ENCODE data around the gene NIPBL. TPM values are rescaled to one million over a fixed set of nuclear protein-coding genes. Genes with fewer than 3 reads are reported as not detected.
"Not testable (repeated sequence)": the region's sequence is repeated elsewhere in the genome, so short reads cannot be mapped to it uniquely, and the experiment has no call there.

Gene NIPBL
- total RNA-seq, 4 donors from 2014 or later = 26.7 to 73.8 (median 64.4) TPM

GRCh38 chr5:36841677-36842076 is 34.9 kb upstream of the NIPBL start:
- intact Hi-C loops (cut with DNase I; ENCODE audit: low total_unique reads) (no loop called here), in situ Hi-C loops (cut with MboI; ENCODE audit: low pct_ligation_motif_present in 1 of 4, low pct_unique_long_range_greater_than_20kb in 1 of 4, low sequenced_read_pairs in 3 of 4) (no loop called here)

GRCh38 chr5:36842087-36842486 is 34.5 kb upstream of the NIPBL start:
- Histone ChIP-seq H3K4me1 (no peaks in the 10 kb centered on the region), H3K27me3 (no peaks in the 10 kb centered on the region), H3K9me3 (peaks cover 0 to 4% of the 10 kb centered on the region in 2 donors), H3K27ac (no peak overlapping the region), H3K4me3 (no peak overlapping the region), H3K36me3 (no peaks in the 10 kb centered on the region)
- intact Hi-C loops (cut with DNase I; ENCODE audit: low total_unique reads) (no loop called here), in situ Hi-C loops (cut with MboI; ENCODE audit: low pct_ligation_motif_present in 1 of 4, low pct_unique_long_range_greater_than_20kb in 1 of 4, low sequenced_read_pairs in 3 of 4) (no loop called here)
- TF ChIP-seq POLR2A (IDR thresholded peaks at IDR 0.05) (no peak), CTCF (IDR thresholded peaks at IDR 0.05) (no peak), EP300 (IDR thresholded peaks at IDR 0.05; ENCODE audit: low read depth) (no peak), POLR2AphosphoS5 (IDR thresholded peaks at IDR 0.05) (no peak)
- WGBS, 2 donors (ENCODE audit: low coverage in 1 of 2) = 14 to 31% methylated on average over 1 of the region's 1 CpG
- DNase-seq = no peak

More at GRCh38 chr5:36841677-36842076, 34.9 kb upstream of the NIPBL start:
- H3K4me3 ChIP-seq = no peak overlapping the region
- no peaks in the 10 kb centered on the region for H3K36me3 ChIP-seq
- TF ChIP-seq EP300 (IDR thresholded peaks at IDR 0.05; ENCODE audit: low read depth) (no peak), POLR2A (IDR thresholded peaks at IDR 0.05) (no peak), POLR2AphosphoS5 (IDR thresholded peaks at IDR 0.05) (no peak)
- no peaks in the 10 kb centered on the region for H3K27me3 ChIP-seq
- no peak for DNase-seq
- no peak overlapping the region for H3K27ac ChIP-seq
- WGBS, 2 donors (ENCODE audit: low coverage in 1 of 2) = 42 to 52% methylated on average over 1 of the region's 1 CpG
- H3K4me1 ChIP-seq = no peaks in the 10 kb centered on the region
- H3K9me3 ChIP-seq = peaks cover 0 to 4% of the 10 kb centered on the region in 2 donors

GRCh38 chr5:36844305-36844704 is 32.3 kb upstream of the NIPBL start:
- 63 to 70% methylated on average over 5 of the region's 5 CpGs for WGBS, 2 donors (ENCODE audit: low coverage in 1 of 2)
- H3K27ac ChIP-seq = no peak overlapping the region
- no peak for DNase-seq
- TF ChIP-seq EP300 (IDR thresholded peaks at IDR 0.05; ENCODE audit: low read depth) = no peak
- no peak for TF ChIP-seq POLR2AphosphoS5 (IDR thresholded peaks at IDR 0.05)
- no peak for TF ChIP-seq CTCF (IDR thresholded peaks at IDR 0.05)
- in situ Hi-C loops (cut with MboI; ENCODE audit: low pct_ligation_motif_present in 1 of 4, low pct_unique_long_range_greater_than_20kb in 1 of 4, low sequenced_read_pairs in 3 of 4) = no loop called here
- H3K27me3 ChIP-seq = no peaks in the 10 kb centered on the region
- no peak overlapping the region for H3K4me3 ChIP-seq
- intact Hi-C loops (cut with DNase I; ENCODE audit: low total_unique reads) = no loop called here
- H3K9me3 ChIP-seq = peaks cover 0 to 4% of the 10 kb centered on the region in 2 donors
- H3K4me1 ChIP-seq = no peaks in the 10 kb centered on the region
- no peaks in the 10 kb centered on the region for H3K36me3 ChIP-seq

GRCh38 chr5:36848545-36848944 is 28.0 kb upstream of the NIPBL start:
- H3K27ac ChIP-seq; H3K9me3 ChIP-seq; in situ Hi-C loops (cut with MboI; ENCODE audit: low pct_ligation_motif_present in 1 of 4, low pct_unique_long_range_greater_than_20kb in 1 of 4, low sequenced_read_pairs in 3 of 4); H3K4me3 ChIP-seq; H3K27me3 ChIP-seq; DNase-seq; H3K36me3 ChIP-seq; intact Hi-C loops (cut with DNase I; ENCODE audit: low total_unique reads); H3K4me1 ChIP-seq: not testable (repeated sequence)
- WGBS, 2 donors (ENCODE audit: low coverage in 1 of 2) = 81 to 93% methylated on average over 3 of the region's 3 CpGs

- DNase-seq; H3K9me3 ChIP-seq; H3K27ac ChIP-seq; H3K27me3 ChIP-seq; H3K4me1 ChIP-seq; H3K4me3 ChIP-seq; in situ Hi-C loops (cut with MboI; ENCODE audit: low pct_ligation_motif_present in 1 of 4, low pct_unique_long_range_greater_than_20kb in 1 of 4, low sequenced_read_pairs in 3 of 4); intact Hi-C loops (cut with DNase I; ENCODE audit: low total_unique reads); H3K36me3 ChIP-seq: not testable (repeated sequence)
- 91 to 100% methylated on average over 3 to 6 of the region's 6 CpGs for WGBS, 2 donors (ENCODE audit: low coverage in 1 of 2)
Measured at GRCh38 chr5:36852903-36853302, 23.7 kb upstream of the NIPBL start.

Measured in transverse colon (tissue), 4 donors.